Daoy (cell line): ENCODE results near the gene TPGS2. TPM values are rescaled to one million over a fixed set of nuclear protein-coding genes. Genes with fewer than 3 reads are reported as not detected.
"Not testable (repeated sequence)": the region's sequence is repeated elsewhere in the genome, so short reads cannot be mapped to it uniquely, and the experiment has no call there.

Experiments
- DNase-seq: peaks from one replicate; pipeline ENCODE4 v3.0.0-alpha.2; 2015; ENCODE audit warnings: low read depth
- total RNA-seq: library from RNA; depleted of rRNA; stranded (reverse); fragments of >200 nt; shearing (Covaris generic); gene quantifications from 2 replicates; pipeline ENCODE4 v1.2.3, GENCODE V29; 2014

The TPGS2 gene
- total RNA-seq, 1 experiment from 2014 or later: 125 TPM

- no peak for DNase-seq
Measured at GRCh38 chr18:36825526-36825925, 3.3 kb downstream of the TPGS2 start.

GRCh38 chr18:36821681-36822080 is 7.1 kb downstream of the TPGS2 start:
- DNase-seq: no peak

GRCh38 chr18:36819621-36820020 is 9.2 kb downstream of the TPGS2 start:
- no peak for DNase-seq

- no peak for DNase-seq
Measured at GRCh38 chr18:36818652-36819051, 10.2 kb downstream of the TPGS2 start.

GRCh38 chr18:36817039-36817438 is 11.8 kb downstream of the TPGS2 start:
- no peak for DNase-seq

GRCh38 chr18:36816096-36816495 is 12.7 kb downstream of the TPGS2 start:
- not testable (repeated sequence) for DNase-seq

- DNase-seq: no peak
Measured at GRCh38 chr18:36814994-36815393, 13.8 kb downstream of the TPGS2 start.

- DNase-seq: no peak
Measured at GRCh38 chr18:36813824-36814223, 15.0 kb downstream of the TPGS2 start.

- DNase-seq: no peak
Measured at GRCh38 chr18:36813101-36813775, 15.6 kb downstream of the TPGS2 start.

- no peak for DNase-seq
Measured at GRCh38 chr18:36812678-36813077, 16.1 kb downstream of the TPGS2 start.

GRCh38 chr18:36811955-36812354 is 16.8 kb downstream of the TPGS2 start:
- no peak for DNase-seq

GRCh38 chr18:36811430-36811829 is 17.4 kb downstream of the TPGS2 start:
- no peak for DNase-seq

GRCh38 chr18:36809590-36810381 is 19.0 kb downstream of the TPGS2 start:
- peak; percentile 47 for DNase-seq

GRCh38 chr18:36808681-36809080 is 20.1 kb downstream of the TPGS2 start:
- no peak for DNase-seq

- no peak for DNase-seq
Measured at GRCh38 chr18:36805105-36805504, 23.7 kb downstream of the TPGS2 start.

GRCh38 chr18:36798738-36799473 is 29.9 kb downstream of the TPGS2 start:
- DNase-seq: no peak

- no peak for DNase-seq
Measured at GRCh38 chr18:36792634-36793283, 36.0 kb downstream of the TPGS2 start.

GRCh38 chr18:36786686-36787085 is 42.1 kb downstream of the TPGS2 start:
- DNase-seq: no peak

- no peak for DNase-seq
Measured at GRCh38 chr18:36783792-36784191, 45.0 kb downstream of the TPGS2 start.

GRCh38 chr18:36782710-36783109 is 46.1 kb downstream of the TPGS2 start:
- DNase-seq: no peak

GRCh38 chr18:36780748-36781147 is 48.1 kb downstream of the TPGS2 start:
- no peak for DNase-seq

GRCh38 chr18:36777566-36777965 is 51.2 kb downstream of the TPGS2 start:
- DNase-seq: no peak
